GM08714 (cell line): ENCODE measurements around the gene HLA-DQB1.
A peak's percentile ranks its signal among the peaks of the same experiment; 100 is the strongest.
"Not testable (repeated sequence)": the region's sequence is repeated elsewhere in the genome, so short reads cannot be mapped to it uniquely, and the experiment has no call there.

ENCODE experiments used
- H3K4me3 ChIP-seq: fragments of 200-500 bp; sonication (Bioruptor generic); 2 replicates; pipeline ENCODE4 v1.5.1; 2014; ENCODE audit warnings: mild to moderate bottlenecking, low read length, inconsistent platforms
- ZNF274 ChIP-seq: IDR thresholded peaks from 2 replicates; pipeline ENCODE4 v1.6.1; 2012; ENCODE audit warnings: mild to moderate bottlenecking, low read depth, low read length

The HLA-DQB1 gene

DNA sequence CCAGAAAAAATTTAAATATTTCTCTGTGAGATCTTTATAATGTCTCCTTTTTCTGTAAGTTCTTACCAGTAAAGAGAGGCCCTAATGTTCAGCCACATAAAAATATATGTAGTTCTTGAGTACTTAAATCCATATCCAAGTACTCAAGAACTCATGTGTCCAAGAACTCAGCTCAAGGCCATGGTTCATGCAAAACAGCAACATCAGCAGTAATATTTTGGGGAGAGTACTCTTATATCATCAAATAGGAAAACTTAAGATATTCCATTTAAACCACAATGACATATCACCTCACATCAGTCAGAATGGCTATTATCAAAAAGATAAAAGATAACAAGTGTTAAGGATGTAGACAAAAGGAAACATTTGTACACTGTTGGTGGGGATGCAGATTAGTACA, 3.4 kb upstream of the HLA-DQB1 start:
- no peak for TF ChIP-seq ZNF274
- H3K4me3 ChIP-seq: no peak overlapping the region

DNA sequence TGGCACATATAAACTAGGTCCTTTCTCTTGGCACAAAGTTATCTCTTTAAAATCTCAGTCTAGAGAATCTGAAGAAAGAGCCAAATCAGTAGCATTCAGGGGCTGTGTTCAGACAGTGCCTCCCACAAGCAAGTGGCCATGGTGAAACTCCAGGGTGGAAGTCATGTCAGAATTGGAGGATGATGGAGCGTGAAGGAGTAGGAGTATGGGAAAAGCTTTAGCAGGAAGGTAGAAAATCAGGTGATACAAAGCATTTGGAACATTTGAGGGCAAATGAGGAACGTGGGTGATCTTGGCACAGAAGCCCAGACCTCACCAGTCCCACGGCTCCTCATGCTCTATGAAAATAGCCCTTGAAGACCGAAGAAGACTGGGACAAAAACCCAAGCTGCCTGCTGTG, 2.8 kb upstream of the HLA-DQB1 start:
- no peak for TF ChIP-seq ZNF274
- no peak overlapping the region for H3K4me3 ChIP-seq

DNA sequence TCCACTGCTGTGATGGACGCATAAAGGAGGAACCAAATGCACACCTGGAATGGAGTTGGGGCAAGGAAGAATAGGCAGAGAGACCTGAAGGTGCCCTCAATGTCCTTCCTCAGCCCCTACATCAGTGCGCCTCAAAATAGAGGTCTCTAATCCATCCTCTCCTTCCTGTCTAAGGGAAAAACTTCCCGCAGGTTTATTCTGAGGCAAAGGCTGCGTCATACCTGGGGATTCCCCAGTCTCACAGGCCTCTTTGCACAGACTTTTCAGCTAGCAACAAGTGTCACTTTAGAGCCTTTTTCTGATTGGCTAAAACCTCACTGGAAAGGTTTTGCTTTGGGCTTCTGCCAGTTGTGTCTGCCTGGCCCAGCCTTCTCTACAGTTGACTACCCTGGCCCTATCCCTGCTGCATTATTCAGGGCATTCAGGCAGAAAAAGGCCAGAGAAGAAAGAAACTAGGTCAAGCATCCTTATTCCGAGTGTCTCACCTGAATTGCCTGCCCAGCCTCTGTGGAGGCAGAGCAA, 1.8 kb upstream of the HLA-DQB1 start:
- no peak for TF ChIP-seq ZNF274
- H3K4me3 ChIP-seq: peak overlapping the region; percentile 16; the same call in 1 of the 2 replicates

DNA sequence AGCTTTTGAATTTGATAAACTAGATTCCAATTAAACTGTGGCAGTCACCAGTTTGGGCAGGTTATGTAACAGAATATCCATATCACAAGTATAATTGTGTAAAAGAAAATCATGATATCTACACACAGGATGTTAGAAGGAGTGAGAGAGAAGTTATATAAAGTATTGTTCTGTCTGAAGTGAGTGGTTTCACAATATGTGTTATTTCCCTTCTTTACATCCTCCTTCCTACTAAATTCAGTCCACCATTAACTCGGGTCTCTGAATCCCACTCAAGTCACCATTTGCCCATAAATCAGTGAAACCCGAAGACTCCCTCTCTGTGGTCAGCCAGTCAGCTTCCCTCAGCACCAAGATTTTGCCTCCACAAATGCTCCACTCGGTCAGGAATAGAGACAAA, 796 bp downstream of the HLA-DQB1 start:
- TF ChIP-seq ZNF274: no peak

DNA sequence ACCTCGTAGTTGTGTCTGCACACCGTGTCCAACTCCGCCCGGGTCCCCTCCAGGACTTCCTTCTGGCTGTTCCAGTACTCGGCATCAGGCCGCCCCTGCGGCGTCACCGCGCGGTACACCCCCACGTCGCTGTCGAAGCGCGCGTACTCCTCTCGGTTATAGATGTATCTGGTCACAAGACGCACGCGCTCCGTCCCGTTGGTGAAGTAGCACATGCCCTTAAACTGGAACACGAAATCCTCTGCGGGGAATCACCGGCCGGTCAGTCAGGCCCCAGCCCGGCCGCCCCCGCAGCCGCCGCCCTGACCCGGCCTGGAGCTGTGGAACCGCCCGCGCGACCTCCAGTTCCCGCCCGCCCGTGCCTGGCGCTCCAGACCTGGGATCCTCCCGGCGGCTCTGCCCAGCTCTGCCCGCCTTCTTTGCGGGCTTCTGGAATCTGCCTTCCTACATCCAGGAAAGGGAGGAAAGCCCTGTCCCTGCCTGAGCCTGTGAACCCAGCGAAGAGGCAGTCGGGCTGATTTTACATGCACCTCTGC, 1.6 kb downstream of the HLA-DQB1 start:
- H3K4me3 ChIP-seq: peak overlapping the region; percentile 80
- no peak for TF ChIP-seq ZNF274

More for the DNA sequence above, 796 bp downstream of the HLA-DQB1 start:
- H3K4me3 ChIP-seq: peak overlapping the region; percentile 80

DNA sequence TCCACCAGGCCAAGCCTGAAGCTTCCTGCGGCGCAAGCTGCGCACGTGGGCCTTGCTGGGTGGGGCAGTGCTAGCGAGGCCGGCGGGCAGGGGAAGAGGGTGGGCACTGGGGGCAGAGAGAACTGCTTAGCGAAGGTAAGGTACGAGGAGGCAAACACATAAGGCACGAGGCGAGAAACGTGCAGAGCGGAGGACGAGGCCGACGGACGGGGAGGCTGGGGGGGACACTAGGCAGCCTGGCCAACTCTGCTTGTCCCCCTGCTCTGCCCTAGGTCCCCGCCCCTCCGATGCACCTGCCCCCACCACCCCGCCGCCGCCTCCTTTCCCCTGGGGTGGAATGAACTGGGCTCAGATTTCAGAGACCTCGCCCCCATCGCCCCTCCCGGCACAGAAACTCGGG, 2.1 kb downstream of the HLA-DQB1 start:
- peak overlapping the region; percentile 80 for H3K4me3 ChIP-seq
- TF ChIP-seq ZNF274: no peak

DNA sequence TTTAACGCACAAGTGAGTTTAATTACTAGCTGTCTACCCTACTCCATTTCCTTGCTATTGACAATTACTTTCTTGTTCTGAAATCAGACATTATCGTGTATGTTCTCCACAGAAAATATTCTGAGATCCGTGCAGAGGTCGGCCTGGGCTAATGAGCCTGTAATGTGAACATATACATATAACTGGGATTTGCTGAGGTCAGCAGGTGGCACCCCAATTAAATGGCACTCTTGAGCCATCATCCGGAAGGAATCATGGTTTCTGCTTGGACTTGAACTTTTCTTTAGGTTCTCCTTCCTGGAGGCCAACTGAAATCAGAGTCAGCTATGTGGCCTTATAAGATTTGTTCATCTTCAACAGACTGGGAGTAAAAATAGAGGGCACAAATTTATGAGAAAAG, 3.6 kb downstream of the HLA-DQB1 start:
- no peak for TF ChIP-seq ZNF274
- H3K4me3 ChIP-seq: no peak overlapping the region

DNA sequence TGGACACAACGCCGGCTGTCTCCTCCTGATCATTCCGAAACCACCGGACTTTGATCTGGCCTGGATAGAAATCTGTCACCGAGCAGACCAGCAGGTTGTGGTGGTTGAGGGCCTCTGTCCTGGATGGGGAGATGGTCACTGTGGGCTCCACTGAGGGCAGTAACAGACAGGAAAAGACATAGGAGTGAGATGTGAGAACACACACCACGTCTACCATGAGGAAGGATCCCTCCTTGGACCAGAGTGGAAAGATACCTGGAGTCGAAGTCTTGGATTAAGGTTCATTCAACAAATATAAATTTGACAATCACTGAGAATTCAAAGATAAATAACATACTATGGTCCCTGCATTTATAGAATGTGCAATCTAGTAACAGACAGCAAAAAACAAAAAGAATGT, 4.4 kb downstream of the HLA-DQB1 start:
- no peak for TF ChIP-seq ZNF274
- H3K4me3 ChIP-seq: no peak overlapping the region

DNA sequence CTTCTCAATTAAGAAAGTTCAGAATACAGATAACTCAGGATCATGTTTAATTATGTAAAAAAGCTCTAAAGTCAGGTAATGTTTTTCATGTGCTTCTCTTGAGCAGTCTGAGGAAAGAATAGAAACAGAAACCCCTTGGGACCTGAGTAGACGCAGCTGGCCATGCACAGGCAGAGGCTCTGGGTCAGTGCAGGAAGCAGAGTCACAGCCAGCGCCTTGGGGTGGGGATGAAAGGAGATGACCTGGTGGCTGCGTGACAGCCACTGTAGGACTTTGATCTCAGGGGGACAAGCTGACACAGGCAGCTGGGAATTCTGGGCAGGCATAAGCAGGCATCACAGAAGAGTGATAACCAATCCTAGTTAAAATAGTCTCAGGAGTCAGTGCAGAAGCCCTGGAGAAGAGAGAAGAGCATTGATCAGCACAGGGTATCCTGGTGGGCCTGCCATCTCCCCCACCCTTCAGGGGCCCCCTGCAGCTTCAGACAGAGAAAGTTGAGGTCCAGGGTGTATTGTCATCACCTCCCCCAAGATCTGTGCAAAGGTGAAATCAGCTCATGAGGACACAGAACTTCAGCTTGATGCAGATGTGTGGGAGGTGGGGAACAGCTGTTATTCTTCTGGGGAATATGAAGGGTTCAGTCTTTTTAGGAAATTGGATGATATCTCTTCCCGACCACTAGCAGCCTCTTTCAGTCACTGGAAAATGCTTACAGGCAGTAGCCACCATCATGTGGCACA, 6.4 kb downstream of the HLA-DQB1 start:
- no peak for TF ChIP-seq ZNF274
- no peak overlapping the region; the same call in 1 of the 2 replicates for H3K4me3 ChIP-seq

DNA sequence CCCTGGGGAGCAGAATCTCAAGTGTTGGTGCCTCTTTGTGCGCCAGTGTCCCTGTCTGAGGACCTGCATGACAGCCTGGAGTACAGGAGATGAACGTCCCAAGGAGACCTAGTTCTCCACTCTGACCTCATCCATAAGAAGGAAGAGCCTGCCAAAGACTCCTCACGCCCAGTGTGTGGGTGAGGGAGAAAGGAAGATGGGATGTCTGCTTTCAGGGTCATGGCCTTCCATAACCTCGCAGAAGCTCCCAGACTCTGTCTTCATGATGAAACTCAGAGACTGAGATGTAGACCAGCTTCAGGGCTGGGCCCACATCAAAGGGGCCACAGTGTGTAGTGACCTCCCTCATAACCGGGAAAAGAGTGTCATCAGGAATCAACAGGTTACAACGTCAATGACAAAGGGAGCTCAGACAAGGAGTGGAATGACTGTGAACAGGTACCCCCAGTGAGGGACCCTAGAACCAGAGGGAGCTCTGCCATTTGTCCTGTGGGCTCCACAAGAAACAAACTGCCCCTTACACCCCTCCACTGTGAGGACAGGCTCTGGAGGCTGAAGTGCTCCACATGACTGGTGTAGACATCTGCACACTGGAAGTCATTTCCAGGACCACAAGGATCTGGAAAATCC, 8.1 kb downstream of the HLA-DQB1 start:
- TF ChIP-seq ZNF274: no peak

DNA sequence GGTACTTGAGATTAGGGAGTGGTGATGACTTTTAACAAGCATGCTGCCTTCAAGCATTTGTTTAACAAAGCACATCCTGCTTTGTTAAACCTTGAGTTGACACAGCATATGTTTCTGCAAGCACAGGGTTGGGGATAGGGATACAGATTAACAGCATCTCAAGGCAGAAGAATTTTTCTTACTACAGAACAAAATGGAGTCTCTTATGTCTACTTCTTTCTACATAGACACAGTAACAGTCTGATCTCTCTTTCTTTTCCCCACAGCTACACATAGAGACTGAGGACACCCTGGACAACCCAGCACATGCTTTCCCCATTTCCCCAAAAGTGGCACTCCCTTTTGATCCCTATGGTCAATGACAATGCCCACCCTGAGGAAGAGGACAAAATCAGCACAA, 8.6 kb downstream of the HLA-DQB1 start:
- not testable (repeated sequence) for H3K4me3 ChIP-seq

More for the DNA sequence above, 8.1 kb downstream of the HLA-DQB1 start:
- no peak overlapping the region for H3K4me3 ChIP-seq

DNA sequence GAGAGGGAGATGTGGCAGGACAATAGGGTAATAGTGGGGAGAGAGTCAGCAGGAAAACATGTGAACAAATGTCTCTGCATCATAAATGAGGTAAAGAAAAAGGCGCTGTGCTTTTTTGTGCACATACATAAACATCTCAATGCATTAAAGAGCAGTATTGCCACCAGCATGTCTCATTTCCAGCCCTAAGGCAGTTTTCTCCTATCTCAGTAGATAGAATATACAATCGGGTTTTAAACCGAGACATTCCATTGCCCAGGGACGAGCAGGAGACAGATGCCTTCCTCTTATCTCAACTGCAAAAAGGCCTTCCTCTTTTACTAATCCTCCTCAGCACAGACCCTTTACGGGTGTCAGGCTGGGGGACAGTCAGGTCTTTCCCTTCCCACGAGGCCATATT, 9.1 kb downstream of the HLA-DQB1 start:
- H3K4me3 ChIP-seq: not testable (repeated sequence)

DNA sequence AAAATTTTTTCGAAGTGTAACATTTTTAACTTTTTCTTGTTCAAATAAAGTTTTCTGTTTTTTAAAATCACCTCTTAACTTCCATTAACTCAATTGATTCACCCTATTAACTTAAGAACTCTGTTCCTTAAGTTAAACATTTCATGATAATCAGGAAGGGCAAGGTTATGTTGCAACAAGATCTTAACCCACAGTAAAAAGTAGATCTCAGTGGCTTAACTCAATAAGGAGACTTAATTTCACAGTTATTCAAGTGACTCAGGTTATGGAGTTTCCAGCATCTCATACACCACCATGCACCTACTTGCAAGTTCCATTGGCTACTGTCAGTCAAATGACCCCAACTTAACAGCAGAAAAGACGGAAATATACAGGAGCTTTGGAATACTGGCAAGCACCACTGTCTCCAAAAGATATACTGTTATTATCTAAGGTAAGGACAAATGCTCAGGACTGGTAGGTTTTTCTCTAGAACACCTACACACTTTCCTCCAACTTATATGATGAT, 11.2 kb downstream of the HLA-DQB1 start:
- no peak for TF ChIP-seq ZNF274
- no peak overlapping the region for H3K4me3 ChIP-seq

DNA sequence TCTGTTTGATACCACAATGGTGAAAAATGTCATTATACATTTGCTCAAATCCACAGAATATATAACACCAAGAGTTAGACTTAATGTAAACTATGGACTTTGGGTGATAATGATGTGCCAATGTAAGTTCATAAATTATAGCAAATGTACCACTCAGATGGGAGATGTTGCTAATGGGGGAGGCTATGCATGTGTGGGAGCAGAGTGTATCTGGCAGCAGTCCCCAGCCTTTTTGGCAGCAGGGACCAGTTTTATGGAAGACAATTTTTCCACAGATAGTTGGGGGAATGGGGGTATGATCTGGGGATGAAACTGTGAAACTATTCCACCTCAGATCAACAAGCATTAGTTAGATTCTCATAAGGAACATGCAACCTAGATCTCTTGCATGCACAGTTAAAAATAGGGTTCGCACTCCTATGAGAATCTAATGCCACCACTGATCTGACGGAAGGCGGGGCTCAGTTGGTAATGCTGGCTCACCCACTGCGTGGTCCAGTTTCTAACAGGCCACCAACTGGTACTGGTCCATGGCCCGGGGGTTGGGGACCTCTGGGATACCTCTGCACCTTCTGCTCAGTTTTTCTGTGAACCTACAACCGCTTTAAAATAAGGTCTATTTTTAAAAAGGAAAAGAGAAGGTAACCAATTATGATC, 21.3 kb downstream of the HLA-DQB1 start:
- H3K4me3 ChIP-seq: no peak overlapping the region
- TF ChIP-seq ZNF274: no peak

DNA sequence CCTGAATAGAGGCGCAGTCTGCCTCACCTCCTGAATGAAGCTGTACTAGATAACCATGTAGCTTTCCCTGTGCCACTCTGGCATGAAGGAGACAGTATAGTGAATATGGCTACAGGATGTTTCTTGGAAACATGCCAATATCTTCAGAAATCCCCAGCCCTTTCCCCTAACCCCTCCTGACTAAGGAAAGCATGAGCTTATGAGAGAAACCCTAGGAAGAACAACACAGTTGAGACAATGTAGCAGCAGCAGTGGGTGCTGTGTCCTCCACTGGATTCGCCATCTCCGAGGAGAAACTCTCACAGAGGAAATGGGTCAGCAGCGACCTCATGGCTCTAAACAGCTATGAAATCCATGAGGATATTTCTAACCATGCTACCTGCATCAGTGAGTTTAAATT, 22.6 kb downstream of the HLA-DQB1 start:
- TF ChIP-seq ZNF274: no peak

DNA sequence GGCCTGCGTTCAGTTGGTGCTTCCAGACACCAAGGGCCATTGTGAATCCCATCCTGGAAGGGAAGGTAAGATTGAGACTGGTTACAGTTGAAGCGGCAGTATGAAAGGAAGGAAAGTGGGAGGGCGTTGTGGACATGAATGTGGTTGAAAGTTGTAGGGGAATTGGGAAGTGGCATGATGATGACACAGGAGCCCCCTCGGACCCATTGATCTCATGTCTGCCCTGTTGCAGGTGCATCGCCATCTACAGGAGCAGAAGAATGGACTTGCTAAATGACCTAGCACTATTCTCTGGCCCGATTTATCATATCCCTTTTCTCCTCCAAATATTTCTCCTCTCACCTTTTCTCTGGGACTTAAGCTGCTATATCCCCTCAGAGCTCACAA, 23.7 kb downstream of the HLA-DQB1 start:
- no peak for TF ChIP-seq ZNF274
- no peak overlapping the region for H3K4me3 ChIP-seq

More for the DNA sequence above, 22.6 kb downstream of the HLA-DQB1 start:
- no peak overlapping the region for H3K4me3 ChIP-seq

DNA sequence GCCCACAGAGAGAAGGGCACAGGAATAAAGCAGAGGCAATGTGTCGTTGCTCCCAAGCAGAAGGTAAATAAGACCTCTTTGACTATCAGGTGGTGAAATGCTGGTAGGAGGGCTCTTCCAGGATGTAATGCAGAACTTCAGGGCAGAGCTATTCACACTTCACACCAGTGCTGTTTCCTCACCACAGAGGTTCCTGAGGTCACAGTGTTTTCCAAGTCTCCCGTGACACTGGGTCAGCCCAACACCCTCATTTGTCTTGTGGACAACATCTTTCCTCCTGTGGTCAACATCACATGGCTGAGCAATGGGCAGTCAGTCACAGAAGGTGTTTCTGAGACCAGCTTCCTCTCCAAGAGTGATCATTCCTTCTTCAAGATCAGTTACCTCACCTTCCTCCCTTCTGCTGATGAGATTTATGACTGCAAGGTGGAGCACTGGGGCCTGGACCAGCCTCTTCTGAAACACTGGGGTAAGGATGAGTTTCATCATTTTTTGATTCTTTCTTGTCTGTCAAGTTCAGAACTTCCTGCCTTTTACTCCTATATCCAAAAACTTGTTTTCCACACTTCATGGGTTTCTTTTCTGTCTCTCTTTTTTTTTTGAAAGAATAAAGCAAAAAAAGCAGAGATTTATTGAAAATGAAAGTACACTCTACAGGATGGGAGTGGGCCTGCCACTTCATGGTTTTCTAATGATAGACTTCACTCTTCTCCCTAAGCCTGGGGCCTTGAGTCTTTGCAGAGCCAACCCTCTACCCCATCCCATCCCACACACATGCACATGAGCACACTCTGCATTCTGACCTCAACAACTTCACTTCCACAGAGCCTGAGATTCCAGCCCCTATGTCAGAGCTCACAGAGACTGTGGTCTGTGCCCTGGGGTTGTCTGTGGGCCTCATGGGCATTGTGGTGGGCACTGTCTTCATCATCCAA, 24.4 kb downstream of the HLA-DQB1 start:
- not testable (repeated sequence) for H3K4me3 ChIP-seq
